Mucosa of descending colon (tissue), 3 donors: Measurements from ENCODE around the gene EZH1. TPM values are rescaled to one million over a fixed set of nuclear protein-coding genes. Genes with fewer than 3 reads are reported as not detected.

Source experiments
- ATAC-seq: fragments of 200-7000 bp; cut with Tn5 transposase; one replicate; pipeline ENCODE4 v1.9.1; 2020; ENCODE audit warnings: mild to moderate bottlenecking, moderate library complexity
- DNase-seq, 3 donors: peaks; one replicate each; pipeline ENCODE4 v3.0.0-alpha.2; 2020
- H3K36me3 ChIP-seq: fragments of 200-600 bp; one replicate; pipeline ENCODE4 v1.8.0; 2021; ENCODE audit warnings: low read depth, mild to moderate bottlenecking
- H3K4me1 ChIP-seq: fragments of 200-600 bp; one replicate; pipeline ENCODE4 v1.8.0; 2021; ENCODE audit warnings: low read depth, mild to moderate bottlenecking
- H3K4me3 ChIP-seq: fragments of 200-600 bp; one replicate; pipeline ENCODE4 v1.8.0; 2021; ENCODE audit warnings: mild to moderate bottlenecking
- H3K9me3 ChIP-seq: fragments of 200-600 bp; one replicate; pipeline ENCODE4 v1.8.0; 2021; ENCODE audit warnings: mild to moderate bottlenecking
- intact Hi-C, 2 donors: fragments of 100-400 bp; cut with DNase I in 1 of 2; cut with micrococcal nuclease in 1 of 2; formaldehyde crosslinking; loops; one replicate each; pipeline versions ENCODE4 v1.11.0 to v1.11.1; 2022; cut with DNase I, micrococcal nuclease
- total RNA-seq, 3 donors: library from RNA; stranded (reverse); fragmentation: NEBNext Ultra II Directional in 2 of 3; extraction: Animal tissue kit (Norgen Biotek cat#: 25700) in 2 of 3; gene quantifications; one replicate each; pipeline versions ENCODE4 v1.2.1 to v1.2.4, GENCODE V29; 2021 to 2023
- TF ChIP-seq, protein P1 (sequence below): fragments of 200-600 bp; IDR thresholded peaks from one replicate; pipeline ENCODE4 v1.8.0; 2022; ENCODE audit warnings: antibody characterized with exemption, mild to moderate bottlenecking
- donor health status: DM: no; HTN: no; CAD: no; lungs with moderate emphysema.
- donor health status: DM: no; HTN: no; CAD: no.
- donor health status: DM: no; HTN: yes; CAD: no.

Gene EZH1
- total RNA-seq, 3 donors from 2014 or later, result 23.8 to 53.7 (median 31.7) TPM

DNA sequence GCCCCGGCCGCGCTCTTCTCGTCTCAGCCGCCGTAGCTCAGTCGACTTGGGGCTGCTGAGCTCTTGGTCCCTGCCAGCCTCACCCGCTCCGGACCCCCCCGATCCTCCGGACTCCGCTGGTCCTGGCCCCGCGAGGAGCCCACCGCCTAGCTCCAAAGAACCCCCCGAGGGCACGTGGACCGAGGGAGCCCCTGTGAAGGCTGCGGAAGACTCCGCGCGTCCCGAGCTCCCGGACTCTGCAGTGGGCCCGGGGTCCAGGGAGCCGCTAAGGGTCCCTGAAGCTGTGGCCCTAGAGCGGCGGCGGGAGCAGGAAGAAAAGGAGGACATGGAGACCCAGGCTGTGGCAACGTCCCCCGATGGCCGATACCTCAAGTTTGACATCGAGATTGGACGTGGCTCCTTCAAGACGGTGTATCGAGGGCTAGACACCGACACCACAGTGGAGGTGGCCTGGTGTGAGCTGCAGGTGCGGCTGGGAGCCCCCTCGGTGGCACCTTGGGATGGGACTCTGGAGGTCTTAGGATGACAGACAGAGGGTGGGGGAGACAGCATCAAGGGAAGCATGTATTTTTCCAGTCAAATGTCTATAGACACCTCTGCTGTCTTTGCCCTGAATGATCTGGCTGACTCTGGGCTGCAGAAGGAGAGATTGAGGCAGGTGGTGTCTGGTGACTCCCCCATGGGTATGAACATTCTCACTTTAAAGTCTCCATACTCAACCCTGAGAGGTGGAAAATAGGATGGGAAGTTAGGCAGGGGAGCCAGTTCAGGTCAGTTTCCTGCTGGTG, 36.2 kb upstream of the EZH1 start:
- intact Hi-C loops, result no loop called here
- TF ChIP-seq, protein P1, sequence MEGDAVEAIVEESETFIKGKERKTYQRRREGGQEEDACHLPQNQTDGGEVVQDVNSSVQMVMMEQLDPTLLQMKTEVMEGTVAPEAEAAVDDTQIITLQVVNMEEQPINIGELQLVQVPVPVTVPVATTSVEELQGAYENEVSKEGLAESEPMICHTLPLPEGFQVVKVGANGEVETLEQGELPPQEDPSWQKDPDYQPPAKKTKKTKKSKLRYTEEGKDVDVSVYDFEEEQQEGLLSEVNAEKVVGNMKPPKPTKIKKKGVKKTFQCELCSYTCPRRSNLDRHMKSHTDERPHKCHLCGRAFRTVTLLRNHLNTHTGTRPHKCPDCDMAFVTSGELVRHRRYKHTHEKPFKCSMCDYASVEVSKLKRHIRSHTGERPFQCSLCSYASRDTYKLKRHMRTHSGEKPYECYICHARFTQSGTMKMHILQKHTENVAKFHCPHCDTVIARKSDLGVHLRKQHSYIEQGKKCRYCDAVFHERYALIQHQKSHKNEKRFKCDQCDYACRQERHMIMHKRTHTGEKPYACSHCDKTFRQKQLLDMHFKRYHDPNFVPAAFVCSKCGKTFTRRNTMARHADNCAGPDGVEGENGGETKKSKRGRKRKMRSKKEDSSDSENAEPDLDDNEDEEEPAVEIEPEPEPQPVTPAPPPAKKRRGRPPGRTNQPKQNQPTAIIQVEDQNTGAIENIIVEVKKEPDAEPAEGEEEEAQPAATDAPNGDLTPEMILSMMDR, result no peak
- DNase-seq, result peak in 2 of 3 donors; percentile 24 to 52

DNA sequence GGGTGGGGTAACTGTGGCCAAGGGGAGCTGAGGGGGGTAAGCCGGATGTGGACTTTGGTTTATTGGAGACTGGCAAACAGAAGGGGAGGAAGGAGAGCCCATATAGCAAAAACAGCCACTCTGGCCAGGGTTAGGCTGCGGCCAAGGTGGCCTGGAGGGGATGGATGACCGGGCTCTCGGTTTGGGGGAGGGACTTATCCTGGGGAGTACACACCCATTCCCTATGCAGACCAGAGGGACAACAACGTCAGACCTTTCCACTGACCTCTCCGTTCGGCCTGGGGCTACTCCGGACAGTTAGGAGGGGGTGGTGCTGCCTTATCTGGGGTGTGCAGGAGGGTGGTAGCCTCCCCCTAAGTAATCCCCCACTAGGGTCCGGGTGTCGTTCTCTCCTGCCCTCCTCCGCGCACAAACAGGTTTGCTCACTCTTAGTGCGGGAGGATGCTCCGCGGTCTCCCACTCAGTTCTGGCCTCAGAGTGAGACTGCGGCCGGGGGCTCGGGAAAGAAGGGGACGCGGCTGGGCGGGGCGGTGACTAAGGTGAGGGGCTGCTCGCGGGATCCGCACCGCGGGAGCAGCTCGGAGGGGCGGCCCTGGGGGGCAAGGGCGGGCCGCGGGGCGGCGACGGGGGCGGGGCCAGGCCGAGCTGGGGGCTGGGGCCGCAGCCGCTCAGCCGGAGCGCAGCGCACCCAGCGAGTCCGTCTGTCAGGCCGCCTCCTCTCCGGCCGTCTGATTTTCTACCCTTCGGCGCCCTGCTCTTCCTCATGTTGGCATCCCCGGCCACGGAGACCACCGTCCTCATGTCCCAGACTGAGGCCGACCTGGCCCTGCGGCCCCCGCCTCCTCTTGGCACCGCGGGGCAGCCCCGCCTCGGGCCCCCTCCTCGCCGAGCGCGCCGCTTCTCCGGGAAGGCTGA, 35.4 kb upstream of the EZH1 start, which contains the start of gene WNK4:
TSS of gene WNK4 (plus strand) at position 675 of the 915 bp plus-strand sequence. CDS start at position 764, 89 bp downstream.
- Histone ChIP-seq H3K36me3 (peaks cover 3% of the 10 kb centered on the region), H3K9me3 (no peaks in the 10 kb centered on the region), H3K4me1 (peaks cover 19% of the 10 kb centered on the region), H3K4me3 (peak within 1 kb of the TSS; percentile 48)
- intact Hi-C loops, result no loop called here
- DNase-seq (peak; percentile 82 to 88 (median 83)), ATAC-seq (peak; percentile 76)
- TF ChIP-seq, protein P1, result no peak

More for the DNA sequence above, 36.2 kb upstream of the EZH1 start:
- Histone ChIP-seq H3K9me3 (no peaks in the 10 kb centered on the region), H3K36me3 (peaks cover 3% of the 10 kb centered on the region), H3K4me3 (peak overlapping the region; percentile 48), H3K4me1 (peaks cover 10% of the 10 kb centered on the region)
- peak; percentile 2 for ATAC-seq

GRCh38 chr17:42779304-42779935, 34.6 kb upstream of the EZH1 start:
- Histone ChIP-seq H3K9me3 (no peaks in the 10 kb centered on the region), H3K36me3 (peaks cover 3% of the 10 kb centered on the region), H3K4me1 (peaks cover 19% of the 10 kb centered on the region), H3K4me3 (no peak overlapping the region)
- peak; percentile 55 to 64 (median 59) for DNase-seq
- TF ChIP-seq, protein P1, result no peak
- peak; percentile 11 for ATAC-seq
- intact Hi-C loops, result no loop called here

DNA sequence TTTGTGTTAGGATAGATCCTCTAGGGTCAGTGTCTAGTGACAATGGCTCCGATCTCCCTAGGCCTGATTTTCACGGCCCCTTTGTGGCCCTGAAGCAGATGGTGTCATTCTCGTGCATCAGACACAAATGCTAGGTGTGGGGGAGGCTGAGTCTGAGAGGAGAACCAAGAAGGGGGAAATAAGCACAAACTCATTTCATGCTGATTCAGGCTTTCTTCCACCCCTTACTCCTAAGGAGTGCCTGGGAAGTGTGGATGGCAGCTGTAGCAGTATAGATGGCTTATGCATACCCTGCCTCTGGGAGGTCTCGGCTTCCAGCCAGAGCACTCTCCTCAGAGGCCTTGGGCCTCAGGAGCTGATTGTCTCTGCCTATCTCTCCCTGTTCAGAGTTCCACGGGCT, 33.7 kb upstream of the EZH1 start:
- DNase-seq, result no peak
- Histone ChIP-seq H3K36me3 (peaks cover 3% of the 10 kb centered on the region), H3K4me1 (peaks cover 25% of the 10 kb centered on the region), H3K9me3 (no peaks in the 10 kb centered on the region), H3K4me3 (no peak overlapping the region)
- TF ChIP-seq, protein P1, result no peak
- intact Hi-C loops, result no loop called here
- ATAC-seq, result no peak

DNA sequence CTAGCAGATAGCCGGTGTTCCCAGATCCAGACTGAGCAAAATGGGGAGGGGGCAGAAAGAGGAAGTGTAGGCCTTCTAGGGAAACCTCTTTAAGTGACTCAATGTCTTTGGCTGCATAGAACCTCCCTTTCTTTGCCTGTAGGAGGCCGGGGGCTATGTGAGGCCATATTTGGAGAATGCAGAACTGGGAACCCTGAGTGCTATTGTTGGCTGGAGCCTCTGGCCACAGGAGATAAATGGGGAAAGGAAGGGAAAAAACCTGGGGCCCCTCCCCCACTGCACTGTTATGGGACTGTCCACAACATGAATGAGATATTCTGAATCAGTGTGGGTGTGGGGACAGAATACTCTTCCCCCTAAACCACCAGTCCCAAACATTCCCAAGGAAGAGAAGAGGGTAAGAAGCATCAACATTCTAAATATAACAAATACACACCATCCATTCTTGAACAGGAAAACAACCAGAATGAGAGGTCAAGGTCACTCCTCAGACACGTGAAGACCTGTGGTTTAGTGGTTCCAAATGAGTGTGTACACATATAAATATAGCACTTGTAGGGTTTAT, 30.8 kb upstream of the EZH1 start:
- peaks cover 3% of the 10 kb centered on the region for H3K36me3 ChIP-seq
- DNase-seq, result no peak
- no peak for ATAC-seq
- no peak overlapping the region for H3K4me3 ChIP-seq
- H3K4me1 ChIP-seq, result peaks cover 25% of the 10 kb centered on the region
- intact Hi-C loops, result no loop called here
- H3K9me3 ChIP-seq, result no peaks in the 10 kb centered on the region
- TF ChIP-seq, protein P1, result no peak
